Measurements from ENCODE around the gene TBCD.

- TF ChIP-seq EZH2 (IDR thresholded peaks at IDR 0.05; ENCODE audit: insufficient read depth, poor library complexity, severe bottlenecking) (no peak), EZH2phosphoT487 (IDR thresholded peaks at IDR 0.05; ENCODE audit: insufficient read depth, low read depth) (no peak)
Observed at GRCh38 chr17:82989881-82990280, 238.0 kb downstream of the TBCD start.
